ENCODE data around the gene SMIM28. TPM values are rescaled to one million over a fixed set of nuclear protein-coding genes. Genes with fewer than 3 reads are reported as not detected.

The SMIM28 gene
- total RNA-seq, 2 experiments from 2014 or later = not detected

DNA sequence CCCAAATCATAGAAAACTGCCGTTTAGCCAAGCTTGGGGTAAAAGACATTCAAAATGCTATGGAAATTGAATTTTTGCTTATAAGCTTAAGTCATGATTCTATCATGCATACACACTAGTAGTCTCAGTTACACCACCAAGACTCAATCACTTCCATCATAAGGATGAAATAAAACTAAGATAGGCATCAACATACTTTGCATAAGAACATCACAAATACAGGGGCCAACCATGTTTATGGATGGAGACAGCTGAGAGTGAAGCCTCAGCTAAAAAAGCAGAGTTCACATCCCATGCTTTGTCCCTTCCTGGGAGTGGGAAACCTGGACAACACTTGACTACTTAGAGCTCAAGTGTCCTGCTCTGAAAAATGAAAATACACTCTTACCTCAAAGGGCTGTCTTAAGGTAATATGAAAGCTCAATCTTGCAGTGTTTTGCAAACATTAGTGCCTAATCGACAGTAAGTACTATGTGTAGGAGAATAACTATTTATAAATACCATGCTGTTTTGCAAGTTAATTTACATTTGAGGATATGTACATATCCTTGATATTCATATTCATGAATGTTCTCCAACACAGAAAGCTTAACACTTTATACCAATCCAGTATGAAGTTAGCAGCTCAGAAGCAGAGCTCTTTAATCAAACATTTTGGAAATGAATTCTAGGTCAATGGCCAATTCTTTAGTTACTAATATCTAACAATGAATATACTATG lies 32.0 kb upstream of the SMIM28 start:
- no peaks in the 10 kb centered on the region for H3K9me3 ChIP-seq (ENCODE audit: low read length)
- no peak overlapping the region for H3K27ac ChIP-seq (ENCODE audit: low read depth, low read length, poor library complexity, severe bottlenecking)
- DNase-seq (ENCODE audit: low spot score) = no peak
- no peak overlapping the region for H2AFZ ChIP-seq (ENCODE audit: low read length)
- no peak for TF ChIP-seq EZH2phosphoT487 (IDR thresholded peaks at IDR 0.05; ENCODE audit: borderline replicate concordance, low read depth, low read length)
- TF ChIP-seq, protein P1, sequence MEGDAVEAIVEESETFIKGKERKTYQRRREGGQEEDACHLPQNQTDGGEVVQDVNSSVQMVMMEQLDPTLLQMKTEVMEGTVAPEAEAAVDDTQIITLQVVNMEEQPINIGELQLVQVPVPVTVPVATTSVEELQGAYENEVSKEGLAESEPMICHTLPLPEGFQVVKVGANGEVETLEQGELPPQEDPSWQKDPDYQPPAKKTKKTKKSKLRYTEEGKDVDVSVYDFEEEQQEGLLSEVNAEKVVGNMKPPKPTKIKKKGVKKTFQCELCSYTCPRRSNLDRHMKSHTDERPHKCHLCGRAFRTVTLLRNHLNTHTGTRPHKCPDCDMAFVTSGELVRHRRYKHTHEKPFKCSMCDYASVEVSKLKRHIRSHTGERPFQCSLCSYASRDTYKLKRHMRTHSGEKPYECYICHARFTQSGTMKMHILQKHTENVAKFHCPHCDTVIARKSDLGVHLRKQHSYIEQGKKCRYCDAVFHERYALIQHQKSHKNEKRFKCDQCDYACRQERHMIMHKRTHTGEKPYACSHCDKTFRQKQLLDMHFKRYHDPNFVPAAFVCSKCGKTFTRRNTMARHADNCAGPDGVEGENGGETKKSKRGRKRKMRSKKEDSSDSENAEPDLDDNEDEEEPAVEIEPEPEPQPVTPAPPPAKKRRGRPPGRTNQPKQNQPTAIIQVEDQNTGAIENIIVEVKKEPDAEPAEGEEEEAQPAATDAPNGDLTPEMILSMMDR (conservative IDR thresholded peaks at IDR 0.05; ENCODE audit: low read length) = no peak
- H3K4me1 ChIP-seq (ENCODE audit: insufficient read depth, low read length, poor library complexity, severe bottlenecking) = no peaks in the 10 kb centered on the region
- no peak overlapping the region for H3K4me2 ChIP-seq (ENCODE audit: low read length)
- ChIA-PET POLR2A (interaction anchor here (0.6 to 1.4 kb wide), 6 partner anchors 10 to 231 kb away, joined by 3 to 4 read pairs (median 3); no protein-coding TSS in a partner anchor), CTCF (ENCODE audit: unreplicated experiment) (no interaction called here)
- H3K4me3 ChIP-seq (ENCODE audit: low read depth, low read length, poor library complexity, severe bottlenecking) = no peak overlapping the region
- BruUV-seq (replicated peaks) = no TSS peak
- intact Hi-C loops (cut with micrococcal nuclease; ENCODE audit: unreplicated experiment) = no loop called here
- no peaks in the 10 kb centered on the region for H3K9me2 ChIP-seq (ENCODE audit: insufficient read depth, low read length)
- H4K20me1 ChIP-seq (ENCODE audit: insufficient read depth, low read length) = no peaks in the 10 kb centered on the region
- no peaks in the 10 kb centered on the region for H3K36me3 ChIP-seq (ENCODE audit: insufficient read depth, low read length)
- H3K79me2 ChIP-seq (ENCODE audit: insufficient read depth, low read depth, low read length) = no peaks in the 10 kb centered on the region

DNA sequence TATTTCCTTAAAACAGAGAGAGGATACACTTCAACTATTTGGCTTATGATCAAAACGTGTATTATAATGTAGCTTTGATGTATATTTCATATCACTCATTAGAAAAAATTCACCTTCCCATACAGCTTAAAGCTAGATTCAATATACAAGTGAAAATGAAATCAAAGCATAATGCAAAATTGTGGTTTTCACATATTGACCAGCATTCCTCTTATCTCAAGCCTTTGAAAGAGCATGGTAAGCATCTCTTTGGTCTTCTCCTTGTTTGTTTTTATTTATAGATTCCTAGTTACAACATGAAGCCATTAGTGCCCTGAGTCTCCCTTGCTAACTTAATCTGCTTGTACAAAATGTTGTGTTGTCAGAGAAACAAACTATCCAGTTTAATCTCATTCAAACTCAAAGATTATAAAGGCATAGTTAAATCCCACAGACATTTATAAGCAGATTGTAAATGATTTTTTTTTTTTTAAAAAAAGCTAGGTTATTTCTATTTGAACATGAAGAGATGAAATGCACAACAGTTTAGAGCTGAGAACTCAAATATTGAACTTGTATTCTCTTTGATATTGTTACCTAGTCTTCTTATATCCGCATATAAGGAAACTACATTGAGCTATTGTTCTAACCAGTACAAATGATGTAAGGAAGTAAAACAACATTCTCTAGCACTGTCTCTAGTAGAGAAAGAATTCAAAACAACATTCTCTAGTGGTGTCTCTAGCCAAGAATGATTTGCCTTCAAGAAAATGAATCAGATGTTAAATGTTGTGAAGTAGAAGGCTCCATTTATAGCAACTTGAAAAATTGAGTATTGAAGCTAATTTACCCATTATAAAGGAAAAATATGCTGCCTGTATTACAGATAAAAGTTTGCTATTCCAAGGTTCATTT lies 31.2 kb upstream of the SMIM28 start:
- CTCF ChIA-PET (ENCODE audit: unreplicated experiment) = no interaction called here

More for the DNA sequence above, 31.2 kb upstream of the SMIM28 start:
- H2AFZ ChIP-seq (ENCODE audit: low read length) = no peak overlapping the region
- H3K9me3 ChIP-seq (ENCODE audit: low read length) = no peaks in the 10 kb centered on the region
- H3K4me2 ChIP-seq (ENCODE audit: low read length) = no peak overlapping the region
- H3K9me2 ChIP-seq (ENCODE audit: insufficient read depth, low read length) = no peaks in the 10 kb centered on the region
- H3K79me2 ChIP-seq (ENCODE audit: insufficient read depth, low read depth, low read length) = no peaks in the 10 kb centered on the region
- POLR2A ChIA-PET = interaction anchor here (0.5 to 1.4 kb wide), 6 partner anchors 11 to 152 kb away, joined by 3 to 4 read pairs (median 3); no protein-coding TSS in a partner anchor
- no peak for DNase-seq (ENCODE audit: low spot score)
- H4K20me1 ChIP-seq (ENCODE audit: insufficient read depth, low read length) = no peaks in the 10 kb centered on the region
- no peaks in the 10 kb centered on the region for H3K4me1 ChIP-seq (ENCODE audit: insufficient read depth, low read length, poor library complexity, severe bottlenecking)
- BruUV-seq (replicated peaks) = no TSS peak
- H3K4me3 ChIP-seq (ENCODE audit: low read depth, low read length, poor library complexity, severe bottlenecking) = no peak overlapping the region
- no peak overlapping the region for H3K27ac ChIP-seq (ENCODE audit: low read depth, low read length, poor library complexity, severe bottlenecking)
- no peak for TF ChIP-seq EZH2phosphoT487 (IDR thresholded peaks at IDR 0.05; ENCODE audit: borderline replicate concordance, low read depth, low read length)
- TF ChIP-seq, protein P1 (conservative IDR thresholded peaks at IDR 0.05; ENCODE audit: low read length) = no peak
- no peaks in the 10 kb centered on the region for H3K36me3 ChIP-seq (ENCODE audit: insufficient read depth, low read length)
- intact Hi-C loops (cut with micrococcal nuclease; ENCODE audit: unreplicated experiment) = no loop called here

Data from OCI-LY7 (cell line).